HEK293 (cell line): ENCODE data around the gene CPT1A.

Source experiments
- CTCF ChIA-PET: fragments of 350-600 bp; formaldehyde crosslinking; extraction: SDS; loops from one replicate; lab custom pipeline; 2021; ENCODE audit warnings: antibody characterized with exemption; lab: Yijun Ruan, JAX
- POLR2A ChIA-PET: fragments of 300-600 bp; formaldehyde crosslinking; extraction: SDS; loops from one replicate; lab custom pipeline; 2020; ENCODE audit warnings: antibody characterized with exemption, inconsistent platforms; lab: Yijun Ruan, JAX
- H3K27ac ChIP-seq: fragments of 200-500 bp; sonication (Bioruptor generic); 2 replicates; pipeline ENCODE4 v1.5.1; 2014; ENCODE audit warnings: low read depth, low read length, control low read depth, inconsistent platforms; ENCODE audit errors: extremely low read depth
- H3K36me3 ChIP-seq, 2 experiments: fragments of 200-500 bp in 1 of 2; sonication (Bioruptor generic) in 1 of 2; 1 replicate in 1 of 2; 2 replicates in 1 of 2; pipeline ENCODE4 v1.5.1; 2014 to 2017; ENCODE audit warnings: inconsistent platforms in 2 of 2, low read length in 2 of 2; ENCODE audit not compliant: control insufficient read depth in 2 of 2, insufficient read depth in 1 of 2
- H3K4me1 ChIP-seq: fragments of 200-500 bp; sonication (Bioruptor generic); 2 replicates; pipeline ENCODE4 v1.5.1; 2014; ENCODE audit warnings: mild to moderate bottlenecking, low read length, inconsistent platforms; ENCODE audit not compliant: control insufficient read depth, insufficient read depth
- H3K4me3 ChIP-seq: 2 replicates; pipeline ENCODE4 v1.5.1; 2011; ENCODE audit warnings: low read depth, mild to moderate bottlenecking, control low read depth, low read length, moderate library complexity
- H3K9me3 ChIP-seq: fragments of 200-500 bp; sonication (Bioruptor generic); 2 replicates; pipeline ENCODE4 v1.5.1; 2014; ENCODE audit warnings: low read depth, low read length, inconsistent platforms; ENCODE audit not compliant: control insufficient read depth, insufficient read depth
- GLI4 ChIP-seq: fragments of 450-650 bp; formaldehyde crosslinking; IDR thresholded peaks from 2 replicates; pipeline ENCODE4 v1.5.1; 2016; ENCODE audit warnings: missing biosample characterization, missing genetic modification characterization
- RBAK ChIP-seq: fragments of 450-650 bp; formaldehyde crosslinking; IDR thresholded peaks from 2 replicates; pipeline ENCODE4 v1.5.1; 2016; ENCODE audit warnings: missing biosample characterization, missing genetic modification characterization
- SCRT2 ChIP-seq: fragments of 450-650 bp; formaldehyde crosslinking; IDR thresholded peaks from 2 replicates; pipeline ENCODE4 v1.5.1; 2016; ENCODE audit warnings: missing biosample characterization, missing genetic modification characterization
- ZBTB10 ChIP-seq: fragments of 450-650 bp; formaldehyde crosslinking; IDR thresholded peaks from 2 replicates; pipeline ENCODE4 v1.5.1; 2016; ENCODE audit warnings: missing biosample characterization, missing genetic modification characterization
- ZBTB44 ChIP-seq: fragments of 450-650 bp; IDR thresholded peaks from 2 replicates; pipeline ENCODE4 v1.5.1; 2018; ENCODE audit warnings: missing biosample characterization, mild to moderate bottlenecking, missing genetic modification characterization
- ZNF146 ChIP-seq: fragments of 450-650 bp; formaldehyde crosslinking; IDR thresholded peaks from 2 replicates; pipeline ENCODE4 v1.5.1; 2016; ENCODE audit warnings: missing biosample characterization, missing genetic modification characterization
- ZNF202 ChIP-seq: fragments of 450-650 bp; formaldehyde crosslinking; IDR thresholded peaks from 2 replicates; pipeline ENCODE4 v1.5.1; 2016; ENCODE audit warnings: missing biosample characterization, missing genetic modification characterization, borderline replicate concordance
- ZNF585B ChIP-seq: fragments of 450-650 bp; formaldehyde crosslinking; IDR thresholded peaks from 2 replicates; pipeline ENCODE4 v1.5.1; 2016; ENCODE audit warnings: missing biosample characterization, missing genetic modification characterization
- ZNF600 ChIP-seq: fragments of 450-650 bp; formaldehyde crosslinking; IDR thresholded peaks from 2 replicates; pipeline ENCODE4 v1.5.1; 2016; ENCODE audit warnings: missing biosample characterization, missing genetic modification characterization
- ZNF610 ChIP-seq: fragments of 450-650 bp; formaldehyde crosslinking; IDR thresholded peaks from 2 replicates; pipeline ENCODE4 v1.5.1; 2016; ENCODE audit warnings: missing biosample characterization, missing genetic modification characterization, borderline replicate concordance
- ZNF670 ChIP-seq: fragments of 450-650 bp; formaldehyde crosslinking; IDR thresholded peaks from 2 replicates; pipeline ENCODE4 v1.5.1; 2016; ENCODE audit warnings: missing biosample characterization, missing genetic modification characterization, low read depth
- ZNF791 ChIP-seq: fragments of 450-650 bp; formaldehyde crosslinking; IDR thresholded peaks from 2 replicates; pipeline ENCODE4 v1.5.1; 2016; ENCODE audit warnings: missing biosample characterization, missing genetic modification characterization
- ZSCAN16 ChIP-seq: fragments of 450-650 bp; formaldehyde crosslinking; IDR thresholded peaks from 2 replicates; pipeline ENCODE4 v1.5.1; 2016; ENCODE audit warnings: missing biosample characterization, missing genetic modification characterization
- TF ChIP-seq, protein P1 (sequence below): fragments of 450-650 bp; formaldehyde crosslinking; IDR thresholded peaks from 2 replicates; pipeline ENCODE4 v1.5.1; 2016; ENCODE audit warnings: missing biosample characterization, missing genetic modification characterization, borderline replicate concordance

CPT1A gene

DNA sequence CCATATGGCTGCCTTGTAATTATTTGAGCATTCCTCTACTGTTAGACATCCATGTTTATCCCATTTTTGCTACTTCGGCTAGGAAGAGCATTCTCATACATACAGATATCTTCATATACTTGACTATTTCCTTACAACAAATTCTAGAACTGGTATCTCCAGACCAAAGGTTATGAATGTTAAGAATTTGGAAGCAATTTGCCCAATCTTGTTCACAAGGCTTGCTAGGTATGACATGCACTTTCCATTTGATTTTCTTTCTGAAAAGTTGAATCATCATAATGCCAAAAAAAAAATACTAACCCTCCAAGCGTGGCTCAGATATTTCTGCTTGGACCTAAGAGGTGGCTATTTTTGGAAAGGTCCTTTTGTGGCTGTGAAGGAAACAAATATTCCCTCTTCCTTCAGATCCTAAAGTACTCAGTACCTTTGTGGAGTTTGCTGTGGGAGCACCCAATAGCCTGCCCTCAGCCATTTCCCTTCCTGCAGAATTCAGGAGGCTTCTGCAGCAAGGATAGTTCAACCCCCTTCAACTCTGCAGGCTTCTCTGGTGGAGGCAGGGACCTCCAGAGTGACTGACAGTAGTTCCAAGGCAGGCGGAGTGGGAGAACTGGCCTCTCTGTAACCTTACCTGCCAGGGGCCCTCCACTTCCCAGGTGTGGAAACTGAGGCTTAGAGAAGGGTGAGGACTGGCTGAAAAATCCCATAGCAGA lies 22.0 kb upstream of the CPT1A start:
- TF ChIP-seq ZBTB10 = no peak
- TF ChIP-seq, all 188 proteins: peak for 0
- POLR2A ChIA-PET = no interaction called here
- Histone ChIP-seq H3K9me3 (no peaks in the 10 kb centered on the region), H3K4me1 (no peaks in the 10 kb centered on the region), H3K36me3 (no peaks in the 10 kb centered on the region), H3K27ac (no peak overlapping the region), H3K4me3 (no peak overlapping the region)
- CTCF ChIA-PET = interaction anchor here (0.6 kb wide), 1 partner anchor 279 kb away, joined by 3 read pairs; no protein-coding TSS in a partner anchor

DNA sequence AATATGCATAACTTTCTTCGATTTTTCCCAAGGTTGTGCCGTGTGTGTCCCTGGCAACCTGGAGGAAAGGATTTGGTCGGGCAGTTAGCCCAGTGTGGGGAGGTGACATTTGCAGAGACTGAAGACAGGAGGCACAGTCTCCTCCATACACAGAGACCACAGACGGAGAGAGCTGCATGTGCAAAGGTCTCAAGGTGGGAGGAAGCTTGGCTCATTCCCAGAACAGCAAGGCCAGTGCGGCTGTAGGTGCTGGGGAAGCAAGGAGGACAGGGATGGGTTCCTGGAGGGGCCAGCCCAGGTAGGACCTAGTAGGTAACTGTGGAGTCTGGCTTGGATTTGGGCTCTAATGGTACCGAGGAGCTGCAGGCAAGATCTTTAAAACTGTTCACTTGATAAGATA lies 20.7 kb upstream of the CPT1A start:
- CTCF ChIA-PET = no interaction called here
- Histone ChIP-seq H3K4me3 (no peak overlapping the region), H3K9me3 (no peaks in the 10 kb centered on the region), H3K4me1 (no peaks in the 10 kb centered on the region), H3K36me3 (no peaks in the 10 kb centered on the region), H3K27ac (no peak overlapping the region)
- TF ChIP-seq GLI4 (tag by site-specific recombination) (no peak), ZBTB44 (tag by site-specific recombination) (no peak), ZNF600 (tag by site-specific recombination) (no peak), ZNF202 (tag by site-specific recombination) (no peak), SCRT2 (no peak), RBAK (no peak), ZNF585B (tag by site-specific recombination) (no peak), ZSCAN16 (no peak), ZNF610 (tag by site-specific recombination) (no peak), ZNF670 (tag by site-specific recombination) (no peak), ZNF146 (tag by site-specific recombination) (no peak), ZNF791 (tag by site-specific recombination) (no peak)
- TF ChIP-seq, protein P1, sequence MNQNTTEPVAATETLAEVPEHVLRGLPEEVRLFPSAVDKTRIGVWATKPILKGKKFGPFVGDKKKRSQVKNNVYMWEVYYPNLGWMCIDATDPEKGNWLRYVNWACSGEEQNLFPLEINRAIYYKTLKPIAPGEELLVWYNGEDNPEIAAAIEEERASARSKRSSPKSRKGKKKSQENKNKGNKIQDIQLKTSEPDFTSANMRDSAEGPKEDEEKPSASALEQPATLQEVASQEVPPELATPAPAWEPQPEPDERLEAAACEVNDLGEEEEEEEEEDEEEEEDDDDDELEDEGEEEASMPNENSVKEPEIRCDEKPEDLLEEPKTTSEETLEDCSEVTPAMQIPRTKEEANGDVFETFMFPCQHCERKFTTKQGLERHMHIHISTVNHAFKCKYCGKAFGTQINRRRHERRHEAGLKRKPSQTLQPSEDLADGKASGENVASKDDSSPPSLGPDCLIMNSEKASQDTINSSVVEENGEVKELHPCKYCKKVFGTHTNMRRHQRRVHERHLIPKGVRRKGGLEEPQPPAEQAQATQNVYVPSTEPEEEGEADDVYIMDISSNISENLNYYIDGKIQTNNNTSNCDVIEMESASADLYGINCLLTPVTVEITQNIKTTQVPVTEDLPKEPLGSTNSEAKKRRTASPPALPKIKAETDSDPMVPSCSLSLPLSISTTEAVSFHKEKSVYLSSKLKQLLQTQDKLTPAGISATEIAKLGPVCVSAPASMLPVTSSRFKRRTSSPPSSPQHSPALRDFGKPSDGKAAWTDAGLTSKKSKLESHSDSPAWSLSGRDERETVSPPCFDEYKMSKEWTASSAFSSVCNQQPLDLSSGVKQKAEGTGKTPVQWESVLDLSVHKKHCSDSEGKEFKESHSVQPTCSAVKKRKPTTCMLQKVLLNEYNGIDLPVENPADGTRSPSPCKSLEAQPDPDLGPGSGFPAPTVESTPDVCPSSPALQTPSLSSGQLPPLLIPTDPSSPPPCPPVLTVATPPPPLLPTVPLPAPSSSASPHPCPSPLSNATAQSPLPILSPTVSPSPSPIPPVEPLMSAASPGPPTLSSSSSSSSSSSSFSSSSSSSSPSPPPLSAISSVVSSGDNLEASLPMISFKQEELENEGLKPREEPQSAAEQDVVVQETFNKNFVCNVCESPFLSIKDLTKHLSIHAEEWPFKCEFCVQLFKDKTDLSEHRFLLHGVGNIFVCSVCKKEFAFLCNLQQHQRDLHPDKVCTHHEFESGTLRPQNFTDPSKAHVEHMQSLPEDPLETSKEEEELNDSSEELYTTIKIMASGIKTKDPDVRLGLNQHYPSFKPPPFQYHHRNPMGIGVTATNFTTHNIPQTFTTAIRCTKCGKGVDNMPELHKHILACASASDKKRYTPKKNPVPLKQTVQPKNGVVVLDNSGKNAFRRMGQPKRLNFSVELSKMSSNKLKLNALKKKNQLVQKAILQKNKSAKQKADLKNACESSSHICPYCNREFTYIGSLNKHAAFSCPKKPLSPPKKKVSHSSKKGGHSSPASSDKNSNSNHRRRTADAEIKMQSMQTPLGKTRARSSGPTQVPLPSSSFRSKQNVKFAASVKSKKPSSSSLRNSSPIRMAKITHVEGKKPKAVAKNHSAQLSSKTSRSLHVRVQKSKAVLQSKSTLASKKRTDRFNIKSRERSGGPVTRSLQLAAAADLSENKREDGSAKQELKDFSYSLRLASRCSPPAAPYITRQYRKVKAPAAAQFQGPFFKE (tag by site-specific recombination) = no peak
- POLR2A ChIA-PET = no interaction called here
